ENCODE data around the gene AGR2. TPM values are rescaled to one million over a fixed set of nuclear protein-coding genes. Genes with fewer than 3 reads are reported as not detected.

Gene AGR2
- total RNA-seq, 3 donors from 2014 or later = 0.76 to 1.2 (median 0.95) TPM

GRCh38 chr7:16833373-16833772 is 28.6 kb upstream of the AGR2 start:
- Mint-ChIP-seq H3K4me3 (no peak overlapping the region), H3K27me3 (ENCODE audit: low read depth) (peaks cover 2% of the 10 kb centered on the region), H3K9me3 (peaks cover 11% of the 10 kb centered on the region), H3K4me1 (ENCODE audit: low read depth) (no peaks in the 10 kb centered on the region), H3K36me3 (ENCODE audit: insufficient read depth) (no peaks in the 10 kb centered on the region)
- no peak for DNase-seq
- no peak for ATAC-seq

GRCh38 chr7:16826060-16826459 is 21.3 kb upstream of the AGR2 start:
- Mint-ChIP-seq H3K9me3 (peaks cover 16% of the 10 kb centered on the region), H3K36me3 (ENCODE audit: insufficient read depth) (no peaks in the 10 kb centered on the region), H3K4me3 (no peak overlapping the region), H3K4me1 (ENCODE audit: low read depth) (no peaks in the 10 kb centered on the region), H3K27me3 (ENCODE audit: low read depth) (peaks cover 14% of the 10 kb centered on the region)
- ATAC-seq = no peak
- no peak for DNase-seq

GRCh38 chr7:16822029-16822428 is 17.2 kb upstream of the AGR2 start:
- DNase-seq (no peak), ATAC-seq (no peak)
- Mint-ChIP-seq H3K4me1 (ENCODE audit: low read depth) (no peaks in the 10 kb centered on the region), H3K36me3 (ENCODE audit: insufficient read depth) (no peaks in the 10 kb centered on the region), H3K4me3 (no peak overlapping the region), H3K27me3 (ENCODE audit: low read depth) (peaks cover 8% of the 10 kb centered on the region), H3K9me3 (no peaks in the 10 kb centered on the region)

- Mint-ChIP-seq H3K27me3 (ENCODE audit: low read depth) (no peaks in the 10 kb centered on the region), H3K4me1 (ENCODE audit: low read depth) (no peaks in the 10 kb centered on the region)
- ATAC-seq = no peak
These were observed 13.9 kb upstream of the AGR2 start for GRCh38 chr7:16818732-16819131.

GRCh38 chr7:16817536-16817935 is 12.7 kb upstream of the AGR2 start:
- Mint-ChIP-seq H3K27me3 (ENCODE audit: low read depth) (peaks cover 2% of the 10 kb centered on the region), H3K4me1 (ENCODE audit: low read depth) (no peaks in the 10 kb centered on the region), H3K9me3 (no peaks in the 10 kb centered on the region), H3K4me3 (no peak overlapping the region), H3K36me3 (ENCODE audit: insufficient read depth) (no peaks in the 10 kb centered on the region)
- no peak for ATAC-seq
- no peak for DNase-seq

More at GRCh38 chr7:16818732-16819131, 13.9 kb upstream of the AGR2 start:
- Mint-ChIP-seq H3K9me3 (no peaks in the 10 kb centered on the region), H3K4me3 (no peak overlapping the region), H3K36me3 (ENCODE audit: insufficient read depth) (no peaks in the 10 kb centered on the region)
- DNase-seq = no peak

- no peaks in the 10 kb centered on the region for H3K9me3 Mint-ChIP-seq
- no peaks in the 10 kb centered on the region for H3K4me1 Mint-ChIP-seq (ENCODE audit: low read depth)
- H3K4me3 Mint-ChIP-seq = no peak overlapping the region
- peaks cover 2% of the 10 kb centered on the region for H3K27me3 Mint-ChIP-seq (ENCODE audit: low read depth)
- H3K36me3 Mint-ChIP-seq (ENCODE audit: insufficient read depth) = no peaks in the 10 kb centered on the region
- DNase-seq = no peak
- ATAC-seq = no peak
These were observed 12.0 kb upstream of the AGR2 start for GRCh38 chr7:16816824-16817223.

- Mint-ChIP-seq H3K9me3 (no peaks in the 10 kb centered on the region), H3K4me1 (ENCODE audit: low read depth) (no peaks in the 10 kb centered on the region), H3K4me3 (no peak overlapping the region), H3K27me3 (ENCODE audit: low read depth) (peaks cover 2% of the 10 kb centered on the region), H3K36me3 (ENCODE audit: insufficient read depth) (no peaks in the 10 kb centered on the region)
- ATAC-seq = no peak
- DNase-seq = no peak
These were observed 10.2 kb upstream of the AGR2 start for GRCh38 chr7:16815001-16815400.

GRCh38 chr7:16813232-16813616 is 8.4 kb upstream of the AGR2 start:
- DNase-seq (no peak), ATAC-seq (no peak)
- Mint-ChIP-seq H3K4me1 (ENCODE audit: low read depth) (no peaks in the 10 kb centered on the region), H3K4me3 (no peak overlapping the region), H3K27me3 (ENCODE audit: low read depth) (peaks cover 2% of the 10 kb centered on the region), H3K9me3 (no peaks in the 10 kb centered on the region), H3K36me3 (ENCODE audit: insufficient read depth) (no peaks in the 10 kb centered on the region)

GRCh38 chr7:16812542-16813231 is 7.9 kb upstream of the AGR2 start:
- H3K4me1 Mint-ChIP-seq (ENCODE audit: low read depth) = no peaks in the 10 kb centered on the region
- no peak for ATAC-seq
- no peaks in the 10 kb centered on the region for H3K9me3 Mint-ChIP-seq
- no peak overlapping the region for H3K4me3 Mint-ChIP-seq
- DNase-seq = no peak
- H3K27me3 Mint-ChIP-seq (ENCODE audit: low read depth) = peaks cover 2% of the 10 kb centered on the region
- no peaks in the 10 kb centered on the region for H3K36me3 Mint-ChIP-seq (ENCODE audit: insufficient read depth)

GRCh38 chr7:16811551-16811950 is 6.8 kb upstream of the AGR2 start:
- Mint-ChIP-seq H3K27me3 (ENCODE audit: low read depth) (peaks cover 2% of the 10 kb centered on the region), H3K4me1 (ENCODE audit: low read depth) (no peaks in the 10 kb centered on the region), H3K36me3 (ENCODE audit: insufficient read depth) (no peaks in the 10 kb centered on the region), H3K9me3 (no peaks in the 10 kb centered on the region), H3K4me3 (no peak overlapping the region)
- DNase-seq (no peak), ATAC-seq (no peak)

GRCh38 chr7:16810573-16810972 is 5.8 kb upstream of the AGR2 start:
- Mint-ChIP-seq H3K36me3 (ENCODE audit: insufficient read depth) (no peaks in the 10 kb centered on the region), H3K4me3 (no peak overlapping the region), H3K4me1 (ENCODE audit: low read depth) (no peaks in the 10 kb centered on the region), H3K27me3 (ENCODE audit: low read depth) (peaks cover 2% of the 10 kb centered on the region), H3K9me3 (no peaks in the 10 kb centered on the region)
- ATAC-seq = no peak
- DNase-seq = no peak

GRCh38 chr7:16810112-16810511 is 5.3 kb upstream of the AGR2 start:
- Mint-ChIP-seq H3K4me3 (no peak overlapping the region), H3K9me3 (no peaks in the 10 kb centered on the region), H3K4me1 (ENCODE audit: low read depth) (no peaks in the 10 kb centered on the region), H3K36me3 (ENCODE audit: insufficient read depth) (no peaks in the 10 kb centered on the region), H3K27me3 (ENCODE audit: low read depth) (peaks cover 2% of the 10 kb centered on the region)
- DNase-seq (no peak), ATAC-seq (no peak)

- DNase-seq (no peak), ATAC-seq (no peak)
- Mint-ChIP-seq H3K27me3 (ENCODE audit: low read depth) (no peaks in the 10 kb centered on the region), H3K4me1 (ENCODE audit: low read depth) (no peaks in the 10 kb centered on the region), H3K9me3 (no peaks in the 10 kb centered on the region), H3K36me3 (ENCODE audit: insufficient read depth) (no peaks in the 10 kb centered on the region), H3K4me3 (no peak overlapping the region)
These were observed 642 bp upstream of the AGR2 start for GRCh38 chr7:16805441-16805840.

- Mint-ChIP-seq H3K36me3 (ENCODE audit: insufficient read depth) (no peaks in the 10 kb centered on the region), H3K4me3 (no peak overlapping the region), H3K27me3 (ENCODE audit: low read depth) (no peaks in the 10 kb centered on the region), H3K4me1 (ENCODE audit: low read depth) (no peaks in the 10 kb centered on the region), H3K9me3 (no peaks in the 10 kb centered on the region)
- DNase-seq (no peak), ATAC-seq (no peak)
These were observed 722 bp downstream of the AGR2 start for GRCh38 chr7:16803881-16804673.

- no peaks in the 10 kb centered on the region for H3K9me3 Mint-ChIP-seq
- no peaks in the 10 kb centered on the region for H3K27me3 Mint-ChIP-seq (ENCODE audit: low read depth)
- no peak for ATAC-seq
- no peak overlapping the region for H3K4me3 Mint-ChIP-seq
- DNase-seq = no peak
- no peaks in the 10 kb centered on the region for H3K36me3 Mint-ChIP-seq (ENCODE audit: insufficient read depth)
- no peaks in the 10 kb centered on the region for H3K4me1 Mint-ChIP-seq (ENCODE audit: low read depth)
These were observed 1.7 kb downstream of the AGR2 start for GRCh38 chr7:16803125-16803524.
